SK-N-SH (cell line): ENCODE measurements around the gene PAFAH1B1. TPM values are rescaled to one million over a fixed set of nuclear protein-coding genes. Genes with fewer than 3 reads are reported as not detected.
A peak's percentile ranks its signal among the peaks of the same experiment; 100 is the strongest.

Experiments
- CTCF ChIA-PET: fragments of 300-600, 350-600 bp; formaldehyde crosslinking; extraction: SDS; loops from one replicate; lab custom pipeline; 2021; lab: Yijun Ruan, JAX
- POLR2A ChIA-PET: fragments of 350-600 bp; sonication (Branson Sonifier 250); formaldehyde crosslinking; extraction: SDS; loops from one replicate; lab custom pipeline; 2020; ENCODE audit warnings: antibody characterized with exemption, inconsistent platforms; lab: Yijun Ruan, JAX
- DNase-seq: peaks from one replicate; pipeline ENCODE4 v3.0.0; 2012
- H2AFZ ChIP-seq: fragments of 200-600 bp; sonication (generic); 2 replicates; pipeline ENCODE4 v1.8.1; 2016; ENCODE audit warnings: antibody characterized with exemption, mild to moderate bottlenecking, low read depth
- H3F3A ChIP-seq: fragments of 200-600 bp; sonication (generic); replicated peaks from 2 replicates; pipeline ENCODE3; 2016; ENCODE audit warnings: antibody characterized with exemption, mild to moderate bottlenecking; ENCODE audit not compliant: insufficient read depth
- H3K27ac ChIP-seq, 2 experiments: fragments of 200-500 bp in 1 of 2; fragments of 200-600 bp in 1 of 2; sonication (Bioruptor generic) in 1 of 2; sonication (generic), shearing (Covaris generic) in 1 of 2; 2 replicates each; pipeline versions ENCODE4 v1.5.1 to v1.6.1; 2014 to 2016; ENCODE audit warnings: low read depth in 2 of 2, inconsistent platforms in 1 of 2, low read length in 1 of 2, mild to moderate bottlenecking in 1 of 2, mixed read lengths in 1 of 2
- H3K27me3 ChIP-seq: fragments of 200-600 bp; sonication (generic), shearing (Covaris generic); 2 replicates; pipeline ENCODE4 v1.6.1; 2016; ENCODE audit warnings: mixed run types; ENCODE audit not compliant: insufficient read depth
- H3K36me3 ChIP-seq, 2 experiments: fragments of 200-500 bp in 1 of 2; fragments of 200-600 bp in 1 of 2; sonication (Bioruptor generic) in 1 of 2; sonication (generic) in 1 of 2; replicated peaks in 1 of 2; 2 replicates each; pipeline versions ENCODE3 to v1.5.1; 2014 to 2016; ENCODE audit warnings: low read length in 1 of 2, mild to moderate bottlenecking in 1 of 2; ENCODE audit not compliant: insufficient read depth in 2 of 2, control insufficient read depth in 1 of 2
- H3K4me1 ChIP-seq, 2 experiments: fragments of 200-500 bp in 1 of 2; fragments of 200-600 bp in 1 of 2; sonication (Bioruptor generic) in 1 of 2; sonication (generic), shearing (Covaris generic) in 1 of 2; 2 replicates each; pipeline versions ENCODE4 v1.5.1 to v1.6.1; 2014 to 2016; ENCODE audit warnings: low read depth in 1 of 2, low read length in 1 of 2, mixed run types in 1 of 2; ENCODE audit not compliant: insufficient read depth in 2 of 2, control insufficient read depth in 1 of 2
- H3K4me2 ChIP-seq: fragments of 200-600 bp; sonication (generic), shearing (Covaris generic); 2 replicates; pipeline ENCODE4 v1.6.1; 2017; ENCODE audit warnings: mixed run types
- H3K4me3 ChIP-seq, 2 experiments: fragments of 200-500 bp in 1 of 2; fragments of 200-600 bp in 1 of 2; sonication (Bioruptor generic) in 1 of 2; sonication (generic), shearing (Covaris generic) in 1 of 2; 2 replicates each; pipeline versions ENCODE4 v1.5.1 to v1.8.1; 2014 to 2016; ENCODE audit warnings: low read depth in 2 of 2, inconsistent platforms in 1 of 2, low read length in 1 of 2, mild to moderate bottlenecking in 1 of 2, mixed read lengths in 1 of 2, moderate library complexity in 1 of 2
- H3K79me2 ChIP-seq: fragments of 200-600 bp; sonication (generic); 2 replicates; pipeline ENCODE4 v1.8.1; 2017; ENCODE audit warnings: mild to moderate bottlenecking; ENCODE audit not compliant: insufficient read depth
- H3K9ac ChIP-seq: fragments of 200-600 bp; sonication (generic); 2 replicates; pipeline ENCODE4 v1.6.1; 2017; ENCODE audit warnings: mixed run types
- H3K9me2 ChIP-seq: fragments of 200-600 bp; sonication (generic); 2 replicates; pipeline ENCODE4 v1.6.1; 2017; ENCODE audit warnings: mixed run types
- H3K9me3 ChIP-seq: fragments of 200-600 bp; sonication (generic); 2 replicates; pipeline ENCODE4 v1.6.1; 2017; ENCODE audit warnings: mixed run types, mild to moderate bottlenecking, moderate library complexity
- H4K20me1 ChIP-seq: fragments of 200-600 bp; sonication (generic); 2 replicates; pipeline ENCODE4 v1.6.1; 2017; ENCODE audit warnings: mild to moderate bottlenecking, mixed run types; ENCODE audit not compliant: insufficient read depth
- CTCF ChIP-seq: fragments of 200-600 bp; sonication (generic); IDR thresholded peaks from 2 replicates; pipeline ENCODE4 v1.6.1; 2017; ENCODE audit warnings: antibody characterized with exemption, mild to moderate bottlenecking, moderate library complexity
- EZH2phosphoT487 ChIP-seq: fragments of 200-600 bp; sonication (generic); IDR thresholded peaks from 2 replicates; pipeline ENCODE4 v1.6.1; 2017; ENCODE audit warnings: low read depth, mixed run types, mild to moderate bottlenecking, antibody characterized with exemption, moderate library complexity, borderline replicate concordance
- FOXJ3 ChIP-seq: sonication (generic); formaldehyde crosslinking; IDR thresholded peaks from 2 replicates; pipeline ENCODE4 v1.5.1; 2020; ENCODE audit warnings: mild to moderate bottlenecking, missing genetic modification reagents
- FOXM1 ChIP-seq: IDR thresholded peaks from 2 replicates; pipeline ENCODE4 v1.4.0; 2012; ENCODE audit warnings: low read depth, mild to moderate bottlenecking
- GABPA ChIP-seq: IDR thresholded peaks from 2 replicates; pipeline ENCODE4 v1.4.0; 2012; ENCODE audit warnings: low read depth, mild to moderate bottlenecking
- MXI1 ChIP-seq: IDR thresholded peaks from 2 replicates; pipeline ENCODE4 v1.6.1; 2012; ENCODE audit warnings: mild to moderate bottlenecking, low read depth, low read length, improper control_type of control experiment
- POLR2AphosphoS5 ChIP-seq: IDR thresholded peaks from 2 replicates; pipeline ENCODE4 v1.6.1; 2012; ENCODE audit warnings: low read depth, low read length
- RAD21 ChIP-seq: IDR thresholded peaks from 2 replicates; pipeline ENCODE4 v1.6.1; 2012; ENCODE audit warnings: mild to moderate bottlenecking, low read length
- RFX5 ChIP-seq: IDR thresholded peaks from 2 replicates; pipeline ENCODE4 v1.6.1; 2012; ENCODE audit warnings: mild to moderate bottlenecking, improper control_type of control experiment, low read length
- SIN3A ChIP-seq: IDR thresholded peaks from 2 replicates; pipeline ENCODE4 v1.6.1; 2012; ENCODE audit warnings: low read depth, mild to moderate bottlenecking, low read length, moderate library complexity, borderline replicate concordance
- TAF1 ChIP-seq: IDR thresholded peaks from 2 replicates; pipeline ENCODE4 v1.6.1; 2012; ENCODE audit warnings: low read depth, mild to moderate bottlenecking, low read length, moderate library complexity, borderline replicate concordance
- YY1 ChIP-seq: IDR thresholded peaks from 2 replicates; pipeline ENCODE4 v1.4.0; 2012; ENCODE audit warnings: low read depth, mild to moderate bottlenecking
- WGBS: methylation state at CpG from one replicate; pipeline ENCODE4 v1.1.6; 2017; ENCODE audit warnings: low lambda C conversion rate; 5-methylcytosine and 5-hydroxymethylcytosine counted together
- polyA plus RNA-seq, 3 experiments: library from polyadenylated mRNA; depleted of rRNA; stranded (reverse); fragments of >200 nt; gene quantifications; 2 replicates each; pipeline ENCODE4 v1.2.3, GENCODE V29; 2012

PAFAH1B1 gene
- polyA plus RNA-seq, 1 of the 3 experiments (the other 2 are of a cell fraction) = 37.3 TPM

- 2% methylated on average over 42 of the region's 80 CpGs for WGBS
- peak overlapping the region; percentile 83; the same call in 1 of the 2 replicates for H2AFZ ChIP-seq
- no peaks in the 10 kb centered on the region for H3K9me3 ChIP-seq
- peaks cover 47% of the 10 kb centered on the region for H4K20me1 ChIP-seq
- TF ChIP-seq RAD21 = no peak
- 0 out of 2 replicates have a peak, but pooled peaks have one; percentile 6 for TF ChIP-seq CTCF
- no peak for TF ChIP-seq GABPA
- TF ChIP-seq RFX5 = no peak
- TF ChIP-seq FOXJ3 = no peak
- no peak for TF ChIP-seq EZH2phosphoT487
- TF ChIP-seq SIN3A = peak; percentile 26; the same call in 1 of the 2 replicates
- TF ChIP-seq POLR2AphosphoS5 = peak; percentile 15; the same call in 1 of the 2 replicates
- peak; percentile 95 for TF ChIP-seq YY1
- TF ChIP-seq TAF1 = peak; percentile 96
- peak; percentile 91 for DNase-seq
- no peaks in the 10 kb centered on the region for H3K27me3 ChIP-seq
- H3K27ac ChIP-seq = peak overlapping the region; percentile 90 to 98
- peak overlapping the region; percentile 90 for H3K4me2 ChIP-seq
- H3K36me3 ChIP-seq = peaks cover 0 to 4% of the 10 kb centered on the region in 2 experiments
- H3F3A ChIP-seq = peaks cover 29% of the 10 kb centered on the region
- peak overlapping the region; percentile 77 to 99 for H3K4me3 ChIP-seq
- peaks cover 52% of the 10 kb centered on the region for H3K79me2 ChIP-seq
- POLR2A ChIA-PET = interaction anchor here (0.7 to 1.0 kb wide), 2 partner anchors 69 to 82 kb away, joined by 3 read pairs; partner anchors contain the start of gene METTL16
- H3K9ac ChIP-seq = peak overlapping the region; percentile 99
- CTCF ChIA-PET = interaction anchor here (0.6 kb wide), 1 partner anchor 179 kb away, joined by 3 read pairs; no protein-coding TSS in a partner anchor
- H3K4me1 ChIP-seq = peaks cover 4 to 13% of the 10 kb centered on the region in 2 experiments; a peak in 3 of 4 replicates
- no peaks in the 10 kb centered on the region for H3K9me2 ChIP-seq
Measured at GRCh38 chr17:2593821-2594721, 617 bp downstream of the PAFAH1B1 start.

GRCh38 chr17:2594722-2595599 lies 1.5 kb downstream of the PAFAH1B1 start:
- Histone ChIP-seq H3K27me3 (no peaks in the 10 kb centered on the region), H2AFZ (no peak overlapping the region), H3K36me3 (peaks cover 0 to 4% of the 10 kb centered on the region in 2 experiments), H3K9ac (peak overlapping the region; percentile 99), H3K9me3 (no peaks in the 10 kb centered on the region), H3K4me1 (peaks cover 4 to 13% of the 10 kb centered on the region in 2 experiments; a peak in 3 of 4 replicates), H4K20me1 (peaks cover 56% of the 10 kb centered on the region), H3K9me2 (no peaks in the 10 kb centered on the region), H3K4me3 (peak overlapping the region; percentile 77 to 99), H3F3A (peaks cover 29% of the 10 kb centered on the region), H3K79me2 (peaks cover 61% of the 10 kb centered on the region), H3K27ac (peak overlapping the region; percentile 90 to 98), H3K4me2 (peak overlapping the region; percentile 90)
- CTCF ChIA-PET = interaction anchor here (0.6 to 0.7 kb wide), 2 partner anchors 47 to 179 kb away, joined by 3 read pairs; no protein-coding TSS in a partner anchor
- DNase-seq = no peak
- WGBS = 4% methylated on average over 16 of the region's 16 CpGs
- TF ChIP-seq FOXM1 (no peak), MXI1 (0 out of 2 replicates have a peak, but pooled peaks have one; percentile 48)
- POLR2A ChIA-PET = interaction anchor here (0.5 to 1.0 kb wide), 3 partner anchors 14 to 83 kb away, joined by 3 read pairs; partner anchors contain the start of gene METTL16
